Left forelimb (tissue), 1 donor: Measurements from ENCODE around the gene TMEM45A.
"Not testable (repeated sequence)": the region's sequence is repeated elsewhere in the genome, so short reads cannot be mapped to it uniquely, and the experiment has no call there.

Experiments
- DNase-seq: peaks from one replicate; pipeline ENCODE4 v3.0.0-alpha.2; 2018; ENCODE audit warnings: low spot score

Gene TMEM45A

GRCh38 chr3:100492059-100493006 is at the start of gene TMEM45A:
TMEM45A (plus strand) TSS chr3:100492619; CDS start chr3:100555212, 62,593 bp downstream.
- DNase-seq = peak; percentile 96

- no peak for DNase-seq
These were observed 48.7 kb upstream of the TMEM45A start for GRCh38 chr3:100443690-100444089.

GRCh38 chr3:100447067-100447466 is 45.4 kb upstream of the TMEM45A start:
- not testable (repeated sequence) for DNase-seq

GRCh38 chr3:100448079-100448478 is 44.3 kb upstream of the TMEM45A start:
- DNase-seq = no peak

GRCh38 chr3:100449214-100449613 is 43.2 kb upstream of the TMEM45A start:
- no peak for DNase-seq

GRCh38 chr3:100454677-100455076 is 37.7 kb upstream of the TMEM45A start:
- no peak for DNase-seq

GRCh38 chr3:100455841-100456550 is 36.4 kb upstream of the TMEM45A start:
- no peak for DNase-seq

GRCh38 chr3:100456745-100457144 is 35.7 kb upstream of the TMEM45A start:
- DNase-seq = no peak

- DNase-seq = no peak
These were observed 34.6 kb upstream of the TMEM45A start for GRCh38 chr3:100457811-100458210.

GRCh38 chr3:100458814-100459213 is 33.6 kb upstream of the TMEM45A start:
- DNase-seq = no peak

- no peak for DNase-seq
These were observed 29.4 kb upstream of the TMEM45A start for GRCh38 chr3:100463002-100463401.

GRCh38 chr3:100463646-100464155 is 28.7 kb upstream of the TMEM45A start:
- DNase-seq = no peak

GRCh38 chr3:100465892-100466777 is 26.3 kb upstream of the TMEM45A start:
- DNase-seq = no peak

GRCh38 chr3:100467133-100467532 is 25.3 kb upstream of the TMEM45A start:
- no peak for DNase-seq

- no peak for DNase-seq
These were observed 23.7 kb upstream of the TMEM45A start for GRCh38 chr3:100468676-100469075.

- DNase-seq = no peak
These were observed 21.5 kb upstream of the TMEM45A start for GRCh38 chr3:100470951-100471350.

GRCh38 chr3:100471444-100471843 is 21.0 kb upstream of the TMEM45A start:
- DNase-seq = no peak

GRCh38 chr3:100477851-100478360 is 14.5 kb upstream of the TMEM45A start:
- not testable (repeated sequence) for DNase-seq

GRCh38 chr3:100478521-100478920 is 13.9 kb upstream of the TMEM45A start:
- DNase-seq = not testable (repeated sequence)

- DNase-seq = no peak
These were observed 12.3 kb upstream of the TMEM45A start for GRCh38 chr3:100480081-100480480.

GRCh38 chr3:100482176-100482575 is 10.2 kb upstream of the TMEM45A start:
- DNase-seq = no peak

- DNase-seq = no peak
These were observed 8.9 kb upstream of the TMEM45A start for GRCh38 chr3:100483529-100483928.
